HEK293 (cell line): ENCODE measurements around the gene CPD.

Experiments
- BCL11A ChIP-seq: fragments of 450-650 bp; formaldehyde crosslinking; IDR thresholded peaks from 2 replicates; pipeline ENCODE4 v1.5.1; 2016; ENCODE audit warnings: low read depth, missing biosample characterization, missing genetic modification characterization
- EGR2 ChIP-seq: fragments of 450-650 bp; formaldehyde crosslinking; IDR thresholded peaks from 2 replicates; pipeline ENCODE4 v1.5.1; 2016; ENCODE audit warnings: low read depth, missing biosample characterization, missing genetic modification characterization
- KLF8 ChIP-seq: fragments of 450-650 bp; formaldehyde crosslinking; IDR thresholded peaks from 2 replicates; pipeline ENCODE4 v1.5.1; 2016; ENCODE audit warnings: missing biosample characterization, missing genetic modification characterization
- MYNN ChIP-seq: fragments of 450-650 bp; formaldehyde crosslinking; IDR thresholded peaks from 2 replicates; pipeline ENCODE4 v1.5.1; 2016; ENCODE audit warnings: missing biosample characterization, missing genetic modification characterization, borderline replicate concordance
- PATZ1 ChIP-seq: fragments of 450-650 bp; formaldehyde crosslinking; IDR thresholded peaks from 2 replicates; pipeline ENCODE4 v1.5.1; 2016; ENCODE audit warnings: missing biosample characterization, missing genetic modification characterization
- SP3 ChIP-seq: fragments of 450-650 bp; formaldehyde crosslinking; IDR thresholded peaks from 2 replicates; pipeline ENCODE4 v1.5.1; 2016; ENCODE audit warnings: missing biosample characterization, missing genetic modification characterization
- YY1 ChIP-seq: fragments of 450-650 bp; formaldehyde crosslinking; IDR thresholded peaks from 2 replicates; pipeline ENCODE4 v1.5.1; 2018; ENCODE audit warnings: missing biosample characterization, missing genetic modification characterization
- ZFHX2 ChIP-seq: fragments of 450-650 bp; formaldehyde crosslinking; conservative IDR thresholded peaks from 2 replicates; pipeline ENCODE4 v1.5.1; 2016; ENCODE audit warnings: missing biosample characterization, missing genetic modification characterization
- ZFP69B ChIP-seq: fragments of 450-650 bp; formaldehyde crosslinking; IDR thresholded peaks from 2 replicates; pipeline ENCODE4 v1.5.1; 2016; ENCODE audit warnings: missing biosample characterization, missing genetic modification characterization
- ZNF174 ChIP-seq: fragments of 450-650 bp; formaldehyde crosslinking; IDR thresholded peaks from 2 replicates; pipeline ENCODE4 v1.5.0; 2017; ENCODE audit warnings: missing biosample characterization, mild to moderate bottlenecking, missing genetic modification characterization
- ZNF2 ChIP-seq: fragments of 450-650 bp; formaldehyde crosslinking; IDR thresholded peaks from 2 replicates; pipeline ENCODE4 v1.5.1; 2016; ENCODE audit warnings: missing biosample characterization, missing genetic modification characterization
- ZNF23 ChIP-seq: fragments of 450-650 bp; formaldehyde crosslinking; IDR thresholded peaks from 2 replicates; pipeline ENCODE4 v1.5.1; 2016; ENCODE audit warnings: missing biosample characterization, missing genetic modification characterization, borderline replicate concordance
- ZNF335 ChIP-seq: fragments of 450-650 bp; formaldehyde crosslinking; conservative IDR thresholded peaks from 2 replicates; pipeline ENCODE4 v1.5.1; 2016; ENCODE audit warnings: missing biosample characterization, missing genetic modification characterization
- ZNF398 ChIP-seq: fragments of 450-650 bp; formaldehyde crosslinking; IDR thresholded peaks from 2 replicates; pipeline ENCODE4 v1.5.1; 2017; ENCODE audit warnings: missing biosample characterization, missing genetic modification characterization
- ZNF404 ChIP-seq: fragments of 450-650 bp; formaldehyde crosslinking; IDR thresholded peaks from 2 replicates; pipeline ENCODE4 v1.5.1; 2017; ENCODE audit warnings: missing biosample characterization, missing genetic modification characterization
- ZNF510 ChIP-seq: fragments of 450-650 bp; formaldehyde crosslinking; IDR thresholded peaks from 2 replicates; pipeline ENCODE4 v1.5.1; 2018; ENCODE audit warnings: mild to moderate bottlenecking, missing genetic modification characterization, missing biosample characterization; ENCODE audit not compliant: insufficient replicate concordance
- ZNF521 ChIP-seq: fragments of 450-650 bp; formaldehyde crosslinking; IDR thresholded peaks from 2 replicates; pipeline ENCODE4 v1.5.1; 2017; ENCODE audit warnings: missing biosample characterization, mild to moderate bottlenecking, missing genetic modification characterization
- ZNF561 ChIP-seq: fragments of 450-650 bp; IDR thresholded peaks from 2 replicates; pipeline ENCODE4 v1.5.1; 2018; ENCODE audit warnings: missing biosample characterization, missing genetic modification characterization, borderline replicate concordance
- ZNF660 ChIP-seq: fragments of 450-650 bp; IDR thresholded peaks from 2 replicates; pipeline ENCODE4 v1.5.1; 2018; ENCODE audit warnings: missing biosample characterization, mild to moderate bottlenecking, missing genetic modification characterization
- ZNF670 ChIP-seq: fragments of 450-650 bp; formaldehyde crosslinking; IDR thresholded peaks from 2 replicates; pipeline ENCODE4 v1.5.1; 2016; ENCODE audit warnings: missing biosample characterization, missing genetic modification characterization, low read depth
- ZNF747 ChIP-seq: fragments of 450-650 bp; formaldehyde crosslinking; IDR thresholded peaks from 2 replicates; pipeline ENCODE4 v1.5.1; 2016; ENCODE audit warnings: missing biosample characterization, missing genetic modification characterization
- ZNF768 ChIP-seq: fragments of 450-650 bp; formaldehyde crosslinking; IDR thresholded peaks from 2 replicates; pipeline ENCODE4 v1.5.1; 2018; ENCODE audit warnings: missing biosample characterization, mild to moderate bottlenecking, missing genetic modification characterization
- ZSCAN23 ChIP-seq: fragments of 450-650 bp; formaldehyde crosslinking; IDR thresholded peaks from 2 replicates; pipeline ENCODE4 v1.5.1; 2016; ENCODE audit warnings: missing biosample characterization, missing genetic modification characterization
- ZXDB ChIP-seq: fragments of 450-650 bp; formaldehyde crosslinking; IDR thresholded peaks from 2 replicates; pipeline ENCODE4 v1.5.1; 2016; ENCODE audit warnings: missing biosample characterization, missing genetic modification characterization
- TF ChIP-seq, protein P1 (sequence below): fragments of 450-650 bp; formaldehyde crosslinking; IDR thresholded peaks from 2 replicates; pipeline ENCODE4 v1.5.1; 2016; ENCODE audit warnings: missing biosample characterization, missing genetic modification characterization
- TF ChIP-seq, protein P2 (sequence below): fragments of 450-650 bp; formaldehyde crosslinking; IDR thresholded peaks from 2 replicates; pipeline ENCODE4 v1.5.1; 2016; ENCODE audit warnings: missing biosample characterization, missing genetic modification characterization

The CPD gene

DNA sequence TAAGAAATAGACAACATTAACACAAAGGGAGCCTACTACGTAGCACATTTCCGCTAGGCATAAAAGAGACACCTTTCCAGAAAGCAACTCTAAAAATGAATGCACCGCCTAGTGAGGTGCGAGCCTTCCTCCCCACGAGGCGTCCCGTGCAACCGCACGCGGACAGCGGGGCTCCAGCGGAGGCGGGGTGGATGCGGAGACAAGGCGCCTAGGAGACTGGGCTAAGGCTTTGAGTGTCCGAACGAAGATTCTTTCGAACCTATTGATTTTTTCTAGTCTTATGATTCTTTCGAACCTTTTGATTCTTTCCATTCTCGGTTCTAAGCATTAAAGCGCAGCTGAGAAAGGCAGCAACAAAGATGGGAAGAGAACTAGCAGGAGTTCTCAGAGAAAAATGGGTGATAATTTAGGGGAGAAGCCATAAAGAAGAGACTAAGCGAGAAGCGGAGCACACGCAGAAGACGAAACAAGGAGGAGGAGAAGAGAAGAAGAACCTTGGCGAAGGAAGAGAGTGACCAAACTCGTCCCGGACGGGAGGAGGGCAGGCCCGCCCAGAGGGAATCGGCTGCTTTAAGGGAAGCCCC, 394 bp upstream of the CPD start (continued):
- no peak for TF ChIP-seq KLF8 (tag by site-specific recombination)
- TF ChIP-seq, protein P1, sequence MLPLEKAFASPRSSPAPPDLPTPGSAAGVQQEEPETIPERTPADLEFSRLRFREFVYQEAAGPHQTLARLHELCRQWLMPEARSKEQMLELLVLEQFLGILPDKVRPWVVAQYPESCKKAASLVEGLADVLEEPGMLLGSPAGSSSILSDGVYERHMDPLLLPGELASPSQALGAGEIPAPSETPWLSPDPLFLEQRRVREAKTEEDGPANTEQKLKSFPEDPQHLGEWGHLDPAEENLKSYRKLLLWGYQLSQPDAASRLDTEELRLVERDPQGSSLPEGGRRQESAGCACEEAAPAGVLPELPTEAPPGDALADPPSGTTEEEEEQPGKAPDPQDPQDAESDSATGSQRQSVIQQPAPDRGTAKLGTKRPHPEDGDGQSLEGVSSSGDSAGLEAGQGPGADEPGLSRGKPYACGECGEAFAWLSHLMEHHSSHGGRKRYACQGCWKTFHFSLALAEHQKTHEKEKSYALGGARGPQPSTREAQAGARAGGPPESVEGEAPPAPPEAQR (tag by site-specific recombination) = no peak
- TF ChIP-seq ZNF747 (tag by site-specific recombination) = no peak
- TF ChIP-seq ZNF768 (tag by site-specific recombination) = no peak
- no peak for TF ChIP-seq BCL11A
- TF ChIP-seq, protein P2, sequence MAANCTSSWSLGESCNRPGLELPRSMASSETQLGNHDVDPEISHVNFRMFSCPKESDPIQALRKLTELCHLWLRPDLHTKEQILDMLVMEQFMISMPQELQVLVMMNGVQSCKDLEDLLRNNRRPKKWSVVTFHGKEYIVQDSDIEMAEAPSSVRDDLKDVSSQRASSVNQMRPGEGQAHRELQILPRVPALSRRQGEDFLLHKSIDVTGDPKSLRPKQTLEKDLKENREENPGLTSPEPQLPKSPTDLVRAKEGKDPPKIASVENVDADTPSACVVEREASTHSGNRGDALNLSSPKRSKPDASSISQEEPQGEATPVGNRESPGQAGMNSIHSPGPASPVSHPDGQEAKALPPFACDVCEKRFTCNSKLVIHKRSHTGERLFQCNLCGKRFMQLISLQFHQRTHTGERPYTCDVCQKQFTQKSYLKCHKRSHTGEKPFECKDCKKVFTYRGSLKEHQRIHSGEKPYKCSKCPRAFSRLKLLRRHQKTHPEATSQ (tag by site-specific recombination) = no peak
- no peak for TF ChIP-seq ZNF660 (tag by site-specific recombination)
- TF ChIP-seq ZNF670 (tag by site-specific recombination) = no peak
- no peak for TF ChIP-seq EGR2 (tag by site-specific recombination)
- TF ChIP-seq ZFHX2 (tag by site-specific recombination) = no peak
- no peak; the same call in 1 of the 2 replicates for TF ChIP-seq ZNF335
- TF ChIP-seq ZSCAN23 = no peak
- no peak for TF ChIP-seq YY1
- no peak for TF ChIP-seq PATZ1 (tag by site-specific recombination)
- TF ChIP-seq SP3 (tag by site-specific recombination) = no peak; the same call in 1 of the 2 replicates
- no peak for TF ChIP-seq ZNF521 (tag by site-specific recombination)
- TF ChIP-seq MYNN (tag by site-specific recombination) = no peak
- TF ChIP-seq ZNF174 = no peak
- peak; percentile 59; the same call in 1 of the 2 replicates for TF ChIP-seq ZNF2 (tag by site-specific recombination)
- peak; percentile 99 for TF ChIP-seq ZFP69B (tag by site-specific recombination)
- no peak for TF ChIP-seq ZNF23 (tag by site-specific recombination)
- no peak for TF ChIP-seq ZNF561 (tag by site-specific recombination)
- no peak for TF ChIP-seq ZNF510 (tag by site-specific recombination)
- TF ChIP-seq ZNF404 = no peak
- TF ChIP-seq ZXDB (tag by site-specific recombination) = no peak
- no peak for TF ChIP-seq ZNF398 (tag by site-specific recombination)
